Measurements from ENCODE around the gene ZC3H10. TPM values are rescaled to one million over a fixed set of nuclear protein-coding genes. Genes with fewer than 3 reads are reported as not detected.

The ZC3H10 gene
- total RNA-seq, 1 donor from 2014 or later: 4.1 TPM

- Histone ChIP-seq H3K79me2 (ENCODE audit: insufficient read depth, low read length) (no peaks in the 10 kb centered on the region), H3K4me3 (ENCODE audit: insufficient read depth, low read depth, low read length) (no peak overlapping the region), H4K20me1 (ENCODE audit: insufficient read depth, low read length) (no peaks in the 10 kb centered on the region), H3K4me1 (ENCODE audit: insufficient read depth, low read length) (no peaks in the 10 kb centered on the region), H3K36me3 (ENCODE audit: insufficient read depth, low read length) (peaks cover 54% of the 10 kb centered on the region), H3K27ac (ENCODE audit: low read depth, low read length) (no peak overlapping the region), H2AFZ (ENCODE audit: low read depth, low read length) (no peak overlapping the region), H3K9me3 (ENCODE audit: insufficient read depth, low read depth, low read length) (no peaks in the 10 kb centered on the region), H3K27me3 (ENCODE audit: insufficient read depth, low read length) (no peaks in the 10 kb centered on the region), H3K9ac (ENCODE audit: low read length) (no peak overlapping the region), H3K4me2 (ENCODE audit: low read length) (no peak overlapping the region)
- Mint-ChIP-seq H3K4me3 (ENCODE audit: unreplicated experiment) (no peak overlapping the region), H3K9me3 (ENCODE audit: unreplicated experiment) (peaks cover 4% of the 10 kb centered on the region), H3K36me3 (ENCODE audit: low read depth, unreplicated experiment) (peaks cover 57% of the 10 kb centered on the region), H3K27ac (ENCODE audit: unreplicated experiment) (no peak overlapping the region), H3K4me1 (ENCODE audit: low read depth, unreplicated experiment) (peaks cover 5% of the 10 kb centered on the region), H3K27me3 (ENCODE audit: low read depth, unreplicated experiment) (no peaks in the 10 kb centered on the region)
- FAIRE-seq (no peak), DNase-seq (ENCODE audit: low read depth) (no peak)
- no peak for TF ChIP-seq EZH2 (IDR thresholded peaks at IDR 0.05; ENCODE audit: insufficient read depth, low read length)
- TF ChIP-seq, protein P1, sequence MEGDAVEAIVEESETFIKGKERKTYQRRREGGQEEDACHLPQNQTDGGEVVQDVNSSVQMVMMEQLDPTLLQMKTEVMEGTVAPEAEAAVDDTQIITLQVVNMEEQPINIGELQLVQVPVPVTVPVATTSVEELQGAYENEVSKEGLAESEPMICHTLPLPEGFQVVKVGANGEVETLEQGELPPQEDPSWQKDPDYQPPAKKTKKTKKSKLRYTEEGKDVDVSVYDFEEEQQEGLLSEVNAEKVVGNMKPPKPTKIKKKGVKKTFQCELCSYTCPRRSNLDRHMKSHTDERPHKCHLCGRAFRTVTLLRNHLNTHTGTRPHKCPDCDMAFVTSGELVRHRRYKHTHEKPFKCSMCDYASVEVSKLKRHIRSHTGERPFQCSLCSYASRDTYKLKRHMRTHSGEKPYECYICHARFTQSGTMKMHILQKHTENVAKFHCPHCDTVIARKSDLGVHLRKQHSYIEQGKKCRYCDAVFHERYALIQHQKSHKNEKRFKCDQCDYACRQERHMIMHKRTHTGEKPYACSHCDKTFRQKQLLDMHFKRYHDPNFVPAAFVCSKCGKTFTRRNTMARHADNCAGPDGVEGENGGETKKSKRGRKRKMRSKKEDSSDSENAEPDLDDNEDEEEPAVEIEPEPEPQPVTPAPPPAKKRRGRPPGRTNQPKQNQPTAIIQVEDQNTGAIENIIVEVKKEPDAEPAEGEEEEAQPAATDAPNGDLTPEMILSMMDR (IDR thresholded peaks at IDR 0.05; ENCODE audit: insufficient read depth, low read depth, low read length): no peak
Measured at GRCh38 chr12:56141946-56142784, 24.1 kb downstream of the ZC3H10 start.

- no peaks in the 10 kb centered on the region for H3K27me3 Mint-ChIP-seq (ENCODE audit: low read depth, unreplicated experiment)
Measured at GRCh38 chr12:56143217-56143616, 25.2 kb downstream of the ZC3H10 start.

More at GRCh38 chr12:56143217-56143616, 25.2 kb downstream of the ZC3H10 start:
- H3K27ac ChIP-seq (ENCODE audit: low read depth, low read length): no peak overlapping the region
- DNase-seq (ENCODE audit: low read depth) (no peak), FAIRE-seq (no peak)
- no peak overlapping the region for H3K4me2 ChIP-seq (ENCODE audit: low read length)
- H3K4me3 Mint-ChIP-seq (ENCODE audit: unreplicated experiment): peak overlapping the region; percentile 50
- H3K4me1 Mint-ChIP-seq (ENCODE audit: low read depth, unreplicated experiment): peaks cover 5% of the 10 kb centered on the region
- no peak overlapping the region for H3K4me3 ChIP-seq (ENCODE audit: insufficient read depth, low read depth, low read length)
- H3K27me3 ChIP-seq (ENCODE audit: insufficient read depth, low read length): no peaks in the 10 kb centered on the region
- no peaks in the 10 kb centered on the region for H3K79me2 ChIP-seq (ENCODE audit: insufficient read depth, low read length)
- H3K36me3 Mint-ChIP-seq (ENCODE audit: low read depth, unreplicated experiment): peaks cover 48% of the 10 kb centered on the region
- no peak overlapping the region for H3K9ac ChIP-seq (ENCODE audit: low read length)
- no peak overlapping the region for H2AFZ ChIP-seq (ENCODE audit: low read depth, low read length)
- no peaks in the 10 kb centered on the region for H3K9me3 ChIP-seq (ENCODE audit: insufficient read depth, low read depth, low read length)
- TF ChIP-seq, protein P1 (IDR thresholded peaks at IDR 0.05; ENCODE audit: insufficient read depth, low read depth, low read length): no peak
- TF ChIP-seq EZH2 (IDR thresholded peaks at IDR 0.05; ENCODE audit: insufficient read depth, low read length): no peak
- peak overlapping the region; percentile 12 for H3K27ac Mint-ChIP-seq (ENCODE audit: unreplicated experiment)
- peaks cover 4% of the 10 kb centered on the region for H3K9me3 Mint-ChIP-seq (ENCODE audit: unreplicated experiment)
- H3K4me1 ChIP-seq (ENCODE audit: insufficient read depth, low read length): no peaks in the 10 kb centered on the region
- peaks cover 47% of the 10 kb centered on the region for H3K36me3 ChIP-seq (ENCODE audit: insufficient read depth, low read length)
- no peaks in the 10 kb centered on the region for H4K20me1 ChIP-seq (ENCODE audit: insufficient read depth, low read length)
